D341Med (cell line): ENCODE measurements around the gene PRRX1.
A peak's percentile ranks its signal among the peaks of the same experiment; 100 is the strongest.

Source experiments
- DNase-seq: peaks from one replicate; pipeline ENCODE4 v3.0.0; 2012; ENCODE audit warnings: low spot score

PRRX1 gene

DNA sequence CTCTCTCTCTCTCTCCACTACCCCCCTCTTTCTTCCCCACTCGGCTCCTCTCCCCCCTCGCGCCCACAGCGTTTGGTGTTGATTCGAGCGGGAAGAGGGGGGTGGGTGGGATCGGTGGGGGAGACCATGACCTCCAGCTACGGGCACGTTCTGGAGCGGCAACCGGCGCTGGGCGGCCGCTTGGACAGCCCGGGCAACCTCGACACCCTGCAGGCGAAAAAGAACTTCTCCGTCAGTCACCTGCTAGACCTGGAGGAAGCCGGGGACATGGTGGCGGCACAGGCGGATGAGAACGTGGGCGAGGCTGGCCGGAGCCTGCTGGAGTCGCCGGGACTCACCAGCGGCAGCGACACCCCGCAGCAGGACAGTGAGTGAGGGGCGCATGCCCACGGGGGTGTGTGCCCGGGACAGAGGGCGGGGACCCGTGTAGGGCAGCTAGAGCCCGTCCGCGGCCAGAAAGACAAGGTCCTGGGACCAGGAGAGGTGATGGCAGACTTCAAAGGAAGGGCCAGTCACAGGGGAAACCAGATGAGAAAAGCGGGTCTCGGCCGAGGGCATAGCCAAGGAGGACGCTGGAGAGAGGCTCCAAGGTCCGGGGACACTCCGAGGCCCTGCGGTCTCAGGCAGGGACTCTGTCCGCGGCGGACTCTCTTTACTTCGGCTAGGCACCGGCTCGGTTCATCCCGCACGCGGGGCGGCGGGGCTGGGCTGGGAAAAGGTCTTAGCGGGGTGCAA lies at the start of gene PRRX1:
TSS of gene PRRX1 (plus strand) at position 39 of the 735 bp plus-strand sequence. CDS start at position 127, 88 bp downstream.
- DNase-seq, result peak; percentile 56

DNA sequence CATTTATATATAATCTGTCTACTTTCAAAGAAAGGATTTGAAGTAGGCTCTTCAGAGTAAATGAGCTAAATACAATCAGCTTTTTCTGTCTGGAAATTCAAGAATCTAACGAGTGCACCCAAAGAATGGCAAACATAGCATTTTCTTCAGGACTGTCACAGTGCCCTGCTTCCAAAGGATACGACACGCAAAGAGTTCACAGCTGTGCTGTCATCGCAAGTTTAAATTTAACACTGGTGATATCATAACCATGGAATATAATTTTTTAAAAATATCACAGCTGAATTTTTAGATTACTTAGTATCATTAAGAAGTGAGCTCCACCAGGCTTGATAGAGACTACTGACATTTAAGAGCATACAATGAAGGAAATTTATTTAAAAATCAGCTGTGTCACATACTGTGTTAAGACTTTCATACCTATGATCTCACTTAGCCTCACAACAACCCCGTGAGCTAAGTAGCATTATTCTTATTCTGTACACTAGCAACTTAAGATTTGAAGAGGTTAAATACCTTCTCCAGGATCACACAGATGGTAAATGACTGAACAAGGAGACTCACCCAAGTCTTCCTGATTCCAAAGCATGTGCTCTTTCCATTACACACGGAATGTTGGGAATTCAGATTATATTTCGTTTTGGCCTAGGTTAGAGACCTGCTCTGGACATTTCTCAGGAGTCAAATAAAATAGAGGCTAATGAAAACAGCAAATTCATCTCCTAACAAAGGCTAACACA lies 46.2 kb upstream of the PRRX1 start:
- no peak for DNase-seq

DNA sequence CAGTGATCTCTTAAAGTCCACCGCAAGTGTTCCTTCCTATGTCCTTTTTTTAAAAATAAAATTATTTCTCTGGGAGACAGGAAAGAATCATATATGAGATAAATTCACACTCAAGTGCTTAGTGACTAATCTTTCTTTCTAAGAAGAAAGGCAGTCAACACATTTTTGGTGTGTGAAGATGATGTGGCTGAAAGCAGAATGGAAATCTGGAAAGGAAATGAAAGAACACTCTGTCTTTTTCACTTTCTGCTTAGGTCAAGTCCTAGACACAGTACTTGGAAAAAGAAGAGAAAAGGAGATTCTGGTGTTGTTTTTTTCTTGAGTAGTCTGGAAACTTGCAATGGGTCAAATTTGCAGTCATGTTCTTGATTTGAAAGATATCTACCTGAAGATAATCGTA lies 45.5 kb upstream of the PRRX1 start:
- no peak for DNase-seq

DNA sequence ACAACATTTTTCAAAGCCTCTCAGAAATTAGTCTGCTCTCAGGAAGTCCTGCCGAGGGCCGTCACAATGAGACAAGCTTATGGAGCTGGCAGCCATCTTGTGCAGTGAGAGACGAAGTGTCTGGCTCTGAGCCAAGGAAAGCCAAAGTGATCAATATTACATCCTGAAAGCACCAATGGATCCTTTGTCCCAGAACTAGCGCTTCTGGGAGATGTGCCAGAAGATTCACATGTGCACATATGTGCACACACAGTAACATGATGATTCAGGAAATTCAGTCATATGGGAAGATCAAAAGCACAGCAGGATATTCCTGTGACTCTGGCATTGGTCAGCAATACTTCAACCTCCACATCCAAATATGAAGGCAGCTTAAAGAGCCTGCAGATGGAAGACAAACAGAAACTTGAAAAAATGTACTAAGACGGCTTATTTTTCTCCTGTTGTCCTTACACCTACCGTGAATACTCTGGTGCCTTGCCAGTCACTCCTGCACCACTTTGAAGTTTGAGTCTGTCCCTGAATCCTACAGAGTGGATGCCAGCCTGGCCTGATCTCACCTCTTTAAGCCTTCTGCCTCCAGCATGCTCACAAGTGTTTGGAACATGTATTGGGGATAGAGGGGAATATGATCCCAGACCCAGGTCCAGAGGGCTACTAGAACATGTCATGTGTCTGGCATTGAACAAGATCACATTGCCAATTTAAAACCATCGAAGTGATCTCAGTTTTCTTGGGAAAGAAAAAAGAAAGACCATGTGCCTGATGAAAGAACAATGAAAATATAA lies 44.5 kb upstream of the PRRX1 start:
- DNase-seq, result no peak

DNA sequence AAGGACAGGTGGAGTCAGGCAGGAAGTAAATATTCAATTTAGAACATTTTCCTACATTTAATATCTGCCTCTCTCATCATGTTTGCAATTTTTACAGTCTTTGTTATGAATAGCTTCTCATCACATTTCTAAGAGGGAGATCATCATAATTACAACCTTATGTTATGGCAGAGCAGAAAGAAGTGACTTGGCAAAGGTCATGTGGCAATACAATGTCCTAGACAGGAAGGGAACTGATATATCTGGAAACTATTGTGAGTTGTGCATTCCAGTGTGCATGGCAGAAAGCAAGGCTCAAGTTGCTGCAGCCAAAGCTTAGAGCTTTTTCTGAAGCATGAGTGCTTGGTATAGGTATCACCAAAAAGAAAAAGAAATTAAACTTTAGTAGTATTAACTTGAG lies 43.8 kb upstream of the PRRX1 start:
- no peak for DNase-seq

DNA sequence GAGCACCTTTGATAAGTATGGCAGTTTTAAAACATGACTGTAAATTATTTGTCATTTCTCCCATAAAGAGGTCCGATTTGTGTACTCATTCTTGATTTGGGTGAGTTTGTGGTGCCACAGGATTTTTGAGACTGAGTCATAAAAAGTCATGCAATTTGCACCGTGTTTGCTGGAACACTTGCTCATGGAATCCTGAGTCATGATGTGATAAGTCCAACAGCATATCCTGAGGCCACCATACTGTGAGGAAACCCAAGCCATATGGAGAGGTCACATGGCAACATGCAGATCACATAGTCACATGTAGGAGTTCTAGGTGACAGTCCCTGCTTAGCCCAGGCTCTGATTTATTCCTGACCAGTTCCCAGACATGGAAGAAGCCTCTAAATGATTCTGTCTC lies 40.8 kb upstream of the PRRX1 start:
- DNase-seq, result no peak

DNA sequence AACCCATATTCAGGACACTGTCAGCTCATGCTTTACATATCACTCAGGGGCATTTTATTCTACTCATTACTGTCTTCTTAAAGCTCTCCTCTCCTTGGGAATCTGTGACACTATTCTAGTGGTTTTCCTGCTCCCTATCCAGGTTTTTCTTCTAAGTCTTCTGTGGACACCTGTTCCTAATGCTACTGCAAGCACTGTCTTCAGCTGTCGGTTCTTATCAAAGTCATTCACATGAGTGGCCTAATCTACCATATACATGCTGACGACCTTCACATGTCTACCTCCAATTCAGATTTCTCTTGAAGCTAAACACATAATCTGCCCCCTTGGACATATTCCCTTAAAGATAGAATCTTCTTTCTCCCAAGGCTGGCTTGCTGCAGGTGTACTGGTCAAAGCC lies 39.8 kb upstream of the PRRX1 start:
- DNase-seq, result no peak

DNA sequence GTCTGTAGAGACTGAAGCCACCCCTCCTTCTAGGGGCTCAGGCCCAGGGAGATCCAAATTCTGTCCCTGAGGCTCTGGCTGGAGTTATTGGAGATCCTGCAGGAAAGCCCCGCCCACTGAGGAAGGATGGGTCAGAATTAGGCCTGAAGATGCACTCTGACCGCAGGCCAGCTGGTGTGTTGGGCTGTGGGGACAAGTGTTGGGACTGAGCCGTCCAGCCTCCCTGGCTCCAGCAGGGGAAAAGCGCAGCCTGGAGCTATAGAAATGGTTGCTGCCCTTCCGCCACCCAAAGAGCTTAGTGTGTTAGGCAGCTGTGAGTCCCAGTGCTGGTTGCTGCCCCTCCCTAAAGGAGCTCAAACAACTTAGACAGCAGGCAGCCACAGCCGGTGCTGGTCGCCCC lies 33.0 kb upstream of the PRRX1 start:
- DNase-seq, result no peak

DNA sequence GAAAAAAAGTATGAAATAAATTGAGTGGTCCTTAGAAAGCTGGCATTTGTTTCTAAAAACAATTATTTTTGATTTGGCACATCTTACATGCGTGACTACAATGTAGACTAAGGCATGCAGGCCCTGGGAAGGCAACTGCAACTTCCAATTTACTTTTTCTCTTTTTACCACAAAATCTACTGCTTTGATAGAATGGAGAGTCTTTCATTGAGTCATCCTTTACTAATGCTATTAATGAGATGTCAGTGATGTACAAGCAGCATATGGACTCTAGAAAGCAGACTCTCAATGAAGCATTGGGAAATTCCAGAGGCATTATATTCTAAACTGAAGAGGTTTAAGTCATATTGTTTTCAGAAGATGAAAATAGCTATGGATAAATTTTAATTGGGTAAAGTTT lies 29.6 kb upstream of the PRRX1 start:
- DNase-seq, result no peak

DNA sequence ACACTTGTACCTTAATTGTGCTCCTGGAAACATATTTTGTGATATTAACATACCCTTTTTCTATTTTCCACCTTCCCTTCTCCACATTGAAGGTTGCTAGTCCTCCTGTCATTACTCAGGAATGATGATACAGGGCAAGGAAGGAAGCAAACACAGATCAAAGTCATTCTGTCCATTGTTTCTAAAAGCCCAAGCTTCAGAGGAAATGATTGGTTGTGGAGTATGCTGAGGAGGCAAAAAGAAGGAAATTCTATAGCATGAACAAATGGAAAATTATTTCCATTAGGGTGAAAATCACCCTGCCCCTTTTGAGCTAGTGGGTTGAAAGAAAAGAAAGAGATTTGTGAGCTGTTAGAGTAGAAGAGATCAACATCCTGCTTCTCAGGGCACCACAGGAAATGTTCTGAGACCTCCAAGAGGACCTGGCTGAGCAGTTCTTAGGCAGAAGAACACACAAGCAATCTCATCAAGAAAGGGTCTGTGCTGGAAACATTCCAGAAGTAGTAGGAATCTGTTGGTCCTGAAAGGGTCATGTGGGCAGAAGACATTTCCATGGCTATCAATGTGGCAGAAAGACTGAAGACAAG lies 29.0 kb upstream of the PRRX1 start:
- no peak for DNase-seq

DNA sequence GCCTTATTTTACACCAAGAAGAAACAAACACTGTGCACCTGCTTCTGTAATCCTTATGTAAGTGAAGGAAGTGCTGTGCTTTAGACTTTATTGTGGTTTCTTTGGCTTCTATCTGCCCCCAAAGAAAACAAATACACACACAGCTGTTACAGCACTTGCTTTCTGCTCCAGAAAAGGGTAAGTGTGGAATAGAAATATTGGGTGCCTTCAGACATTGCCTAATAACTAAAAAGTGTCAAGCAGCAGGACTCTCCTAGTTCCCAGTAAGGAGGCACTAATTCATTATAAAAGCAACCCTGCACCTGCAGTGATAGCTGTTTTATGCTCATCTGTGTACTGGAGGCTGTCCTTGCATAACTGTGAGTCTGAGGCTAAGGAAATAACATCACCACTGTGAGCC lies 23.4 kb upstream of the PRRX1 start:
- DNase-seq, result no peak

DNA sequence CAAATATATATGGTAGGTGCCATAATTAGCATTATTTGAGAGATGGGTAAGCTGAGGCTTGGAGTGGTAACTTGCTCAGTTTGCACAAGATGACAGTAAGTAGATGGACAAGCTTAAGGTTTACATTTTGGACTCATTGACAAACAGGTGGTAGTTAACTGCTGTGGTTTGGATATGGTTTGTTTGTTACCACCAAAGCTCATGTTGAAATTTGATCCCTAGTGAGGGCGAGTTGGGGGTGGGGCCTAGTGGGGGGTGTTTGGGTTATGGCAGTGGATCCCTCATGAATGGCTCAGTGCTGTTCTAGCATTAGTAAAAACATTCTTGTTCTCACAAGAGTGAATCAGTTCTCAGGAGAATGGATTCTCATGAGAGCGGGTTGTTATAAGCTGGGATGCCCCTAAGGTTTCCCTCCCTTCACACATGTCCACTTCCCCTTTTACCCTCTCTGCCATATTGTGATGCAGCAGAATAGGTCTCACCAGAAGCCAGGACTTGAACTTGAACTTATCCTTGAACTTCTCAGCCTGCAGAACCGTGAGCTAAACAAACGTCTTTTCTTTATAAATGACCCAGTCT lies 6.6 kb upstream of the PRRX1 start:
- DNase-seq, result no peak

DNA sequence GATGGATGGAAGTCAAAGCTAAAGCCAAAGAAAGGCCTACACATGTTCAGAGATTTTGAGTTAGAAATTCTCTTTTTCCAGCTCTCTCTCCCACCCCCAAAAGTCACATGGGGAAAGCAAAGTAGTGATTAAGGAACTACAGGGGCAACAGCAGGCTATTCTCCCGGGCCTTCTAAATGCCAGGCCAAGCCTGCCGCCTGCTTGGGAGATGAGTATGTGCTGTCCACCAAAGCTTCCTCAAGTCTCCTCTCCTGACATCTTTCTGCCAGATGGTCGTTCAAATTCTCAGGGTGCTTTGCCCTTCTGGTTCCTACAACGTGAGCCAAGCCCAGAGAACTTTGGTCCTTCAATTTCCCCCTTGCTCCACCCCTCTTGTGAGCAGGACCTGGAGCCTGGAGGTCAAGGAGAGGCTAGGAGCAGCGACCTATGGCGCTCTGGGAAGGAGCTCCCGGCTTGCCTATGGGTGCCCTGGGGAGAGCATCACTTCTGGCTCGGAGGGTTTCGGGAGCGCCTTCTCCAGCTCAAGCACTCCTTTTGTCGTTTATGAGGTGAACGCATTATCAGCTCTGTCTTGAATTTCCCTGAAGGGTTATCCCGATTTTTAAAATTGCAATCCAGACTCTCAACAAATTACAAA lies 4.4 kb upstream of the PRRX1 start:
- DNase-seq, result no peak

DNA sequence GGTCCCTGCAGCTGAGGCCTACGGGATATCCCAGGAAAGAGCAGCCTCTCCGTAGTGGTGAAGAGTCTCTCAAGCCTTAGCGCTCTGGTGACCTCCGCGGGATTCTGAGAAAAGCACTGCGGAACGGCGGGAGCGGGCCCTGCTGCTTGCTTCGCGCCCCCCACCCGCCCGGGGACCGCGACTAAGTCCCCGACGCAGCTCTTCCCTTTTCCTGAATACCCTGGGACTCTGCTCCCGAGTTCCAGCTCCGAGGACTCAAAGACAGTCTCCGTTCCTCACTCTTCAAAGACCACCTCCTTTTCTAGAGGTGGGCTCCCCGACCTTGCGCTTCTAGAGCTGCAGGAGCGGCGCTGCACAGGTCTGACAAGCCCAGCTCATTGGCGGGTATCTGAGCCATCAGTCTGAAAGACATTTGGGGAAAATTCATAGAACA lies 3.6 kb upstream of the PRRX1 start:
- no peak for DNase-seq

DNA sequence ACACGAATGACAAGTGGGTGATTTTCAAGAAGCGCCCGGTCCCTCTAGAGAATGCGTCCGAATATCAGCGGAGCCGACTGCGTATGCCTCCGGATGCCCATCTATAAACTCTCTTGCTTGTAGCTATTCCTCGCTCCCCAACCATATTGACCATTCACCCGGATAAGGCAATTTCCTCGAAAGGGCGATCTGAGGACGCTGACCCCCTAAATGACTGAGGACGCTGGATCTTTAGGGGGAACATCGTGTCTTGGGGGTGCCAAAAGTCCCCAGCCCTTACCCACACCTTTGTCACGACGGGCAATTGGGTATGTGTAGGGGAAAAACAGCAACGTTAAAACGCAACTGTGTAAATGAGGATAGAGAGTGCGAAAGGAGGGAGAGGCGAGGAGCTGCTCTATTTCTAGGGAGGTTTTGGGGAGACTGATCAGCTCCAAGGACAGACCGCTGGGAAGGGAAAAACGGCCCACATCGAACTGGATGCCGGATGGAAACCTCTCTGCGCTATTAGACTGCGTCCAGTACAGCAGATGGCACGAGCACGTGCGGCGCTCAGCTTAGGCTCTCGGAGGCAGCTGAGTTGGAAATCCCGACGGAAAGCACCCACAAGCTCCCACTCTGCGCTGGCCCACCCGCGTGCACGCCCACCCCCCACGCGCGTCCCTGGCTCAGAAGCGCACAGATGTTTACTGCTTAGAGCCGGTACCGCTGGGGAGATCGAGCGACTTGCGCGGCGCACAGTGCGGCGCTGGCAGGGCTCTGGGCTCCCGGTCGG lies 2.9 kb upstream of the PRRX1 start:
- DNase-seq, result peak; percentile 70

DNA sequence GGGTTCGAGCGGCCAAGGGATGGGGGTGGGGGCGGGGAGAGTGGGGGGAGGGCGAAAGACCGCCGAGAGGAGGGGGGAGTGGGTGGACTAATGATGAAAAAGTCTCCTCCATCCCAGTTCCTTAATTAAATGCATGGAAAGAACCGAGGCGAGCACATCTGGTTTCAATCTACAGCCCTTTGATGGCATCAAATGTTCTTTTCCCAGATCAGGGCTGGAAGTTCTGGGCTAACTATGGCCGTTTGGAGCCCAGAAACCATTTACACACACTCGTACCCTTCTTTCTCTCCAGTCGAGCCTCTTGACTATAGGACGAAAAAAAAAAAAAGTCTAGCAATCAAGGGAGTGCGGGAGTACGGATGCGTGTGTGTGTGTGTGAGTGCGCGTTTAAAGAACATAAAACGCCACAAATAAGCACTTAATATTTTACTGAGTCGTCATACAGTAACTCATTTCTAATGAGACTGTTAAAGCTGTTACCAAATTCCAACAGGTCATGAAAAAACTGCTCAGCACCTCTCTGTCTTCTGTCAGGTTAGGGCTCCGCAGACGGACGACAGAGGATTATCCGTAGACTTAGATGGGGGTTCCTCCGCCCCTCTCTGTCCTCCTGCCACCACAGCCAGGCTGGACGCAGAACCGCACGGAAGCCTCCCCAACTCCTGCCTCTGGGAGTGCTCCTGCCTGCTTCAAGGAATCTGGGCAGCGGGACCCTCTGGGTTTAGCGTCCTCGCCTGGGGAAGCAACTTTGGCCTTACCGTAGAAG lies 2.1 kb upstream of the PRRX1 start:
- DNase-seq, result peak; percentile 55

DNA sequence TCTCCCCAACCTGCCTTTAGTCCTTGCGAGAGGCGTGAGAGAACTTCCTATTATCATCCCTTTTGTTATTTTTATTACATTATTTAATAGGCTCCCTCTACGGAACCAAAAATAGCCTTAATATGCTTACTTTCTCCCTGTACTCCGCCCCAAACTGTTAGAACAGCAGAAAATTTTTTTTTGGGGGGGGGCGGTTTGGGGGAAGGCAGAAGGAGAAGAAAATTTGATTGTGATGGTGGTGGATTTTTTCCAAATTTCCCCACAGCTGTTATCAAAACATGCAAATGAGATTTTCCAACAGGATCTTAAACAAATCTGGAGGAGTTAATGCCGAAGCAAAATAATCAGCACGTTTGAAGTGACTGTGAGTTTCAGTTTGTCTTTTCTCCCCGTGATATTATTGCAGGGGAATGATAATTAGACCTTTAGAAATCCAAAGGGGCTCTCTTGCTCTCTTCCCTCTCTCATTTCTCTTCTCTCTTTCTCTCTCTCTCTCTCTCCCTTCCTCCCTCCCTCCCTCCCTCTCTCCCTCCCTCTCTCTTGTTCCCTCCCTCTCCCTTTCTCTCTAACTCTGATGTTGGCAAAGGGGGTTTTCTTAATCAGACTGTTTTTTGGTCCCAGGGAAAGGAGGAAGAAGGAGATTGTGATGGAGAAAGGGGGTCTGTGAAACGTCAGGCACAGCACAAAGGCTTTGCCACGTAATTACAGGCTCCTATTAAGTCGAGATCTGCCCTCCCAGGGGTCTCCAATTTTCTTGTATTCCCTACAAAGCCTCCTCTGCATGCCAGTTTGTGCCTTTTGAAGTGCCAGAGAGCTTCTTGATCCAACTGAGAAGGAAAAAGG lies 1.1 kb upstream of the PRRX1 start:
- DNase-seq, result no peak

DNA sequence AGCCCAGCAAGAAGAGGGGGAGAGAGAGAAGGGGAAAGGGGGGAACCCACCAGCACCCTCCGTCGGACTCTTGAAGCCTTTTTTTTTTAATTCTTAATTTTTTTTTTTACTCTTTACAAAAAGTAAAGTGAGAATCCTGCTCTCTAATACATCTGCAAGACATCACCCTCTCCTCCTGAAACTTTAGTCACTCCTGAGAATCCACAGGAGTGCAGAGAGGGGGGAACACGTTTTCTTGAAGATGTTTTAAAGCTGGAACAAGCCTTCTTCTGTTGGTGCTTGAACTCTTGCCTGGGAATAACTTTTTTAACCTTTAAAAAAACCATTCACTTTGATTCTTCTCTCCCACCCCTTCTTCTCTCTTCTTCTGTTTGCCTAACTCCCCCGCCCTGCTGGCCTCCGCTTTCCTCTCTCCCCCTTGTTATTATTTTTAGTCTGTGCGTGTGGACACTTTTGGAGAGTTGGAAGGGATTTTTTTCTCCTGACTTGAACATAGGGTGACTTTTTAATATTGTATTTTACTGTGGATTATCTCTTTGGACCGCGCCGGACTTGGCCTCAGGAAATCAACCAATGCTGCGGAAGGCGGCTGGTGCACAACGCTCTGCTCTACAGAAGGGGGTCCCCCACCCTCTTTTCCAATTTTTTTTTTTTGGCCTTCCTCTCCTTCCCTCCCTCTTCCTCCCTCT lies 383 bp upstream of the PRRX1 start:
- no peak for DNase-seq
